Endometrial microvascular endothelial cells (primary cell): ENCODE measurements around the gene DGKE. TPM values are rescaled to one million over a fixed set of nuclear protein-coding genes. Genes with fewer than 3 reads are reported as not detected.

Source experiments
- in situ Hi-C: cut with HindIII; loops from 2 replicates; pipeline ENCODE4 v1.10.0; 2017; ENCODE audit warnings: low sequenced_read_pairs, low pct_unique_long_range_greater_than_20kb; ENCODE audit errors: inconsistent ontology term
- total RNA-seq: library from RNA; depleted of rRNA; stranded (reverse); fragments of >200 nt; gene quantifications from one replicate; pipeline ENCODE4 v1.2.3, GENCODE V29; 2015; ENCODE audit errors: inconsistent ontology term

The DGKE gene
- total RNA-seq, 1 donor from 2014 or later: 8.2 TPM

GRCh38 chr17:56899403-56899802 lies 65.5 kb downstream of the DGKE start:
- in situ Hi-C loops: no loop called here

GRCh38 chr17:56902348-56902747 lies 68.4 kb downstream of the DGKE start:
- in situ Hi-C loops: no loop called here

GRCh38 chr17:56903560-56903959 lies 69.6 kb downstream of the DGKE start:
- in situ Hi-C loops: no loop called here

- in situ Hi-C loops: no loop called here
Measured at GRCh38 chr17:56908001-56908542, 74.1 kb downstream of the DGKE start.

- in situ Hi-C loops: no loop called here
Measured at GRCh38 chr17:56909742-56910508, 76.0 kb downstream of the DGKE start.

- in situ Hi-C loops: no loop called here
Measured at GRCh38 chr17:56910509-56911235, 76.7 kb downstream of the DGKE start.

- in situ Hi-C loops: no loop called here
Measured at GRCh38 chr17:56912105-56912999, 78.4 kb downstream of the DGKE start.

GRCh38 chr17:56913000-56913311 lies 79.0 kb downstream of the DGKE start:
- in situ Hi-C loops: no loop called here

- in situ Hi-C loops: no loop called here
Measured at GRCh38 chr17:56913353-56913866, 79.5 kb downstream of the DGKE start.

GRCh38 chr17:56913867-56914580 lies 80.1 kb downstream of the DGKE start, which contains the start of gene TRIM25:
TRIM25 (minus strand) TSS chr17:56914049; CDS start chr17:56913988, 61 bp downstream.
- in situ Hi-C loops: no loop called here

GRCh38 chr17:56914581-56915273 lies 80.8 kb downstream of the DGKE start:
- in situ Hi-C loops: no loop called here

- in situ Hi-C loops: no loop called here
Measured at GRCh38 chr17:56917559-56918296, 83.8 kb downstream of the DGKE start.

- in situ Hi-C loops: no loop called here
Measured at GRCh38 chr17:56918916-56919315, 85.0 kb downstream of the DGKE start.

Other genes starting within 250 kb of the DGKE start
- 0.09 TPM for gene NOG, start 240.5 kb upstream of the DGKE start, total RNA-seq
- gene C17orf67, start 231 bp upstream of the DGKE start, total RNA-seq: 1.5 TPM
- gene TRIM25, start 79.9 kb downstream of the DGKE start, total RNA-seq: 61.0 TPM
- gene COIL, start 126.9 kb downstream of the DGKE start, total RNA-seq: 13.3 TPM
- 59.9 TPM for gene SCPEP1, start 144.0 kb downstream of the DGKE start, total RNA-seq